ENCODE data around the gene RAB4B. TPM values are rescaled to one million over a fixed set of nuclear protein-coding genes. Genes with fewer than 3 reads are reported as not detected.

The RAB4B gene
- total RNA-seq, 1 experiment from 2014 or later, result 9.1 TPM

- ChIA-PET CTCF (interaction anchor here (0.9 kb wide), 1 partner anchor 27 kb away, joined by 3 read pairs; no protein-coding TSS in a partner anchor), POLR2A (ENCODE audit: low non-redundant PET) (no interaction called here)
- peak overlapping the region; percentile 58 for H3K27ac ChIP-seq (ENCODE audit: low read depth, low read length, poor library complexity, severe bottlenecking)
- TF ChIP-seq EZH2 (IDR thresholded peaks at IDR 0.05; ENCODE audit: borderline replicate concordance, low read depth, low read length, poor library complexity, severe bottlenecking) (no peak), CTCF (conservative IDR thresholded peaks at IDR 0.05; ENCODE audit: low read depth, low read length) (no peak)
- no peaks in the 10 kb centered on the region for H3K27me3 ChIP-seq (replicated peaks; ENCODE audit: insufficient read depth, low read depth, low read length, poor library complexity)
- BruUV-seq (replicated peaks), result no TSS peak
- intact Hi-C loops (cut with micrococcal nuclease; ENCODE audit: unreplicated experiment), result loop anchor here (10.0 kb wide), 1 partner anchor 89 kb away; the partner anchor contains the start of genes COQ8B and ITPKC
- peaks cover 64% of the 10 kb centered on the region for H3K4me1 ChIP-seq (ENCODE audit: insufficient read depth, low read length, poor library complexity, severe bottlenecking)
- H3K36me3 ChIP-seq (ENCODE audit: insufficient read depth, low read length, poor library complexity, severe bottlenecking), result peaks cover 49% of the 10 kb centered on the region
- no peak for DNase-seq (ENCODE audit: low spot score)
- H3K4me3 ChIP-seq (ENCODE audit: low read depth, low read length, poor library complexity, severe bottlenecking), result no peak overlapping the region
- no peaks in the 10 kb centered on the region for H3K9me3 ChIP-seq (ENCODE audit: low read depth, low read length, poor library complexity, severe bottlenecking)
These were observed 26.1 kb downstream of the RAB4B start for GRCh38 chr19:40803857-40804782.

- H3K27ac ChIP-seq (ENCODE audit: low read depth, low read length, poor library complexity, severe bottlenecking), result peak overlapping the region; percentile 47
- H3K36me3 ChIP-seq (ENCODE audit: insufficient read depth, low read length, poor library complexity, severe bottlenecking), result peaks cover 49% of the 10 kb centered on the region
- H3K4me3 ChIP-seq (ENCODE audit: low read depth, low read length, poor library complexity, severe bottlenecking), result no peak overlapping the region
- intact Hi-C loops (cut with micrococcal nuclease; ENCODE audit: unreplicated experiment), result loop anchor here (10.0 kb wide), 1 partner anchor 90 kb away; the partner anchor contains the start of genes COQ8B and ITPKC
- BruUV-seq (replicated peaks), result no TSS peak
- POLR2A ChIA-PET (ENCODE audit: low non-redundant PET), result no interaction called here
- CTCF ChIA-PET, result interaction anchor here (0.9 kb wide), 1 partner anchor 28 kb away, joined by 3 read pairs; no protein-coding TSS in a partner anchor
- H3K27me3 ChIP-seq (replicated peaks; ENCODE audit: insufficient read depth, low read depth, low read length, poor library complexity), result no peaks in the 10 kb centered on the region
- no peak for DNase-seq (ENCODE audit: low spot score)
- peak; percentile 24; the same call in 1 of the 2 replicates for TF ChIP-seq CTCF (conservative IDR thresholded peaks at IDR 0.05; ENCODE audit: low read depth, low read length)
- no peak for TF ChIP-seq EZH2 (IDR thresholded peaks at IDR 0.05; ENCODE audit: borderline replicate concordance, low read depth, low read length, poor library complexity, severe bottlenecking)
- peaks cover 64% of the 10 kb centered on the region for H3K4me1 ChIP-seq (ENCODE audit: insufficient read depth, low read length, poor library complexity, severe bottlenecking)
- H3K9me3 ChIP-seq (ENCODE audit: low read depth, low read length, poor library complexity, severe bottlenecking), result no peaks in the 10 kb centered on the region
These were observed 26.8 kb downstream of the RAB4B start for GRCh38 chr19:40804783-40805242.

GRCh38 chr19:40805258-40805868 is 27.3 kb downstream of the RAB4B start:
- CTCF ChIA-PET, result no interaction called here
- H3K9me3 ChIP-seq (ENCODE audit: low read depth, low read length, poor library complexity, severe bottlenecking), result no peaks in the 10 kb centered on the region
- POLR2A ChIA-PET (ENCODE audit: low non-redundant PET), result no interaction called here
- H3K27ac ChIP-seq (ENCODE audit: low read depth, low read length, poor library complexity, severe bottlenecking), result peak overlapping the region; percentile 47
- peaks cover 49% of the 10 kb centered on the region for H3K36me3 ChIP-seq (ENCODE audit: insufficient read depth, low read length, poor library complexity, severe bottlenecking)
- H3K4me3 ChIP-seq (ENCODE audit: low read depth, low read length, poor library complexity, severe bottlenecking), result no peak overlapping the region
- TF ChIP-seq CTCF (conservative IDR thresholded peaks at IDR 0.05; ENCODE audit: low read depth, low read length) (no peak), EZH2 (IDR thresholded peaks at IDR 0.05; ENCODE audit: borderline replicate concordance, low read depth, low read length, poor library complexity, severe bottlenecking) (no peak)
- no peak for DNase-seq (ENCODE audit: low spot score)
- H3K4me1 ChIP-seq (ENCODE audit: insufficient read depth, low read length, poor library complexity, severe bottlenecking), result peaks cover 58% of the 10 kb centered on the region
- BruUV-seq (replicated peaks), result no TSS peak
- intact Hi-C loops (cut with micrococcal nuclease; ENCODE audit: unreplicated experiment), result loop anchor here (10.0 kb wide), 1 partner anchor 91 kb away; the partner anchor contains the start of genes COQ8B and ITPKC
- no peaks in the 10 kb centered on the region for H3K27me3 ChIP-seq (replicated peaks; ENCODE audit: insufficient read depth, low read depth, low read length, poor library complexity)
